K562 (cell line): ENCODE data around the gene TMIGD3. TPM values are rescaled to one million over a fixed set of nuclear protein-coding genes. Genes with fewer than 3 reads are reported as not detected.
A peak's percentile ranks its signal among the peaks of the same experiment; 100 is the strongest.

Experiments used
- MAZ ChIP-seq, 2 experiments: fragments of 450-650 bp in 1 of 2; sonication (generic) in 1 of 2; formaldehyde crosslinking; IDR thresholded peaks in 1 of 2; conservative IDR thresholded peaks in 1 of 2; 2 replicates each; pipeline versions ENCODE4 v1.4.0 to v1.5.0; 2020; ENCODE audit warnings: mild to moderate bottlenecking in 1 of 2, missing genetic modification reagents in 1 of 2
- MEIS2 ChIP-seq: fragments of 450-650 bp; IDR thresholded peaks from 2 replicates; pipeline ENCODE4 v1.6.1; 2014; ENCODE audit warnings: mild to moderate bottlenecking; ENCODE audit not compliant: partially characterized antibody
- ZNF644 ChIP-seq: fragments of 200-800 bp; sonication (Bioruptor generic); IDR thresholded peaks from 2 replicates; pipeline ENCODE4 v1.6.1; 2016; ENCODE audit warnings: low read depth, missing genetic modification characterization, missing compliant biosample characterization
- ZNF707 ChIP-seq: fragments of 250-450 bp; sonication (Bioruptor Pico); conservative IDR thresholded peaks from 2 replicates; pipeline ENCODE4 v1.8.0; 2022; ENCODE audit warnings: inconsistent platforms, mild to moderate bottlenecking, moderate library complexity
- polyA plus RNA-seq, 8 experiments: library from polyadenylated mRNA; depleted of rRNA in 4 of 8; stranded (reverse) in 5 of 8; unstranded in 3 of 8; fragments of >200 nt; fragmentation: Nextera tagmentation in 2 of 8; fragmentation: Illumina TruSeq in 1 of 8; extraction: Ambion mirVana in 2 of 8; extraction: Trizol in 1 of 8; gene quantifications; 2 replicates each; pipeline versions ENCODE4 v1.2.1 to v1.2.3, GENCODE V29; 2011 to 2014; ENCODE audit warnings: inconsistent platforms in 1 of 8, missing spikeins in 1 of 8
- total RNA-seq, 7 experiments: library from RNA; depleted of rRNA in 6 of 7; stranded (reverse); fragments of >200 nt in 6 of 7; fragmentation: Illumina TruSeq in 2 of 7; extraction: Trizol in 2 of 7; gene quantifications; 2 replicates each; pipeline versions ENCODE4 v1.2.1 to v1.2.3, GENCODE V29; 2011 to 2021; ENCODE audit warnings: low replicate concordance in 1 of 7
- TF ChIP-seq, protein P1 (sequence below), 3 experiments: IDR thresholded peaks in 2 of 3; conservative IDR thresholded peaks in 1 of 3; 2 replicates each; pipeline ENCODE4 v1.5.1; 2011 to 2012; ENCODE audit warnings: low read length in 3 of 3, mild to moderate bottlenecking in 3 of 3, control low read depth in 2 of 3, improper control_type of control experiment in 1 of 3, inconsistent platforms in 1 of 3, low read depth in 1 of 3, mixed read lengths in 1 of 3, moderate library complexity in 1 of 3; ENCODE audit not compliant: insufficient read depth in 2 of 3
- TF ChIP-seq, protein P2 (sequence below): fragments of 250-450 bp; sonication (Bioruptor Pico); IDR thresholded peaks from 2 replicates; pipeline ENCODE4 v1.5.0; 2020; ENCODE audit warnings: mild to moderate bottlenecking
- TF ChIP-seq, protein P3 (sequence below): fragments of 200-800 bp; sonication (Bioruptor generic); IDR thresholded peaks from 2 replicates; pipeline ENCODE4 v1.6.1; 2017; ENCODE audit warnings: missing genetic modification characterization, missing compliant biosample characterization
- TF ChIP-seq, protein P4 (sequence below): fragments of 450-650 bp; formaldehyde crosslinking; conservative IDR thresholded peaks from 2 replicates; pipeline ENCODE4 v1.4.0; 2022; ENCODE audit warnings: mild to moderate bottlenecking, missing genetic modification characterization
- TF ChIP-seq, protein P5 (sequence below): sonication (generic); formaldehyde crosslinking; IDR thresholded peaks from 2 replicates; pipeline ENCODE4 v1.8.0; 2022; ENCODE audit warnings: missing genetic modification reagents, mild to moderate bottlenecking, borderline replicate concordance

TMIGD3 gene
- total and polyA plus RNA-seq, 9 of the 15 experiments (the other 6 are each of a cell fraction or from before 2014, with no cell fraction given), result 0.11 to 0.13 (median 0.11) TPM; not detected in 6

DNA sequence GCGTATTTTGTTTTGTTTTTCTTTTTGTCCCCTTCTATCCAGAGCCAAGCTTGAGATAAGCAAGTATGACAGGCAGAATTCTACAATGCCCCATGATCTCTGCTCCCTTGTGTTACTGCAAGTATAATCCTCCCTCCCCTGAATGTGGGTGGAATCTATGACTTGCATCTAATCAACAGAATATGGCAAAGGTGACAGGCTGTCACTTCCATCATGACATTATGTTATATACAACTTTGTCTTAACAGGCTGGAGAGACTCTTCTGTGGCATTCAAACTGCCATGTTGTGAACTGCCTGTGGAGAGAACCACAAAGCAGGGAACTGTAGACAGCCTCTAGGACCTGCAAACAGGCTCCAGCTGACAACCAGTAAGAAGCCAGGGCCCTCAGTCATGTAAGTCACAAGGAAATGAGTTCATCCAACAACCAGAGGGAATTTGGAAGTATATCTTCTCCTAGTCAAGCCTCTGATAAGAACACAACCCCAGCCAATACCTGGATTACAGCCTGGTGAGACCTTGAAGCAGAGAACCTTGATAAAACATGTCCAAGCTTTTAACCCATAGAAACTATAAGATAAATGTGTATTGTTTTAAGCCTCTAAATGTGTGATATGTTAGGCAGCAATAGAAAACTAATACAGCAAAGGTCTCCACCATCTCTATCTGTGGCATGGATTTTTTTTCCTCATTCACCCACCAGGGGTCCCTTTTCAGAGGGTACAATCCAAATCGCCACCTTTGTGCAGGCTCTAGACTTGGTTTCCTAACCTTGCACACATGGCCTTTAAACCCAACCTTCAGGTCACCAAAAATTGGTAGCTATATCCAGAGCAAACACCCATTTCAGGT, 35.3 kb downstream of the TMIGD3 start (continued):
- TF ChIP-seq ZNF644 (tag) (0 out of 2 replicates have a peak, but pooled peaks have one; percentile 26), ZNF707 (no peak), MEIS2 (peak; percentile 80), MAZ (CRISPR knock-in tag; conservative IDR thresholded peaks at IDR 0.05 in 1 of 2, IDR thresholded peaks at IDR 0.05 in 1 of 2) (peak in 1 of 2 experiments; percentile 67; a peak in 2 of 4 replicates)
- TF ChIP-seq, protein P1, sequence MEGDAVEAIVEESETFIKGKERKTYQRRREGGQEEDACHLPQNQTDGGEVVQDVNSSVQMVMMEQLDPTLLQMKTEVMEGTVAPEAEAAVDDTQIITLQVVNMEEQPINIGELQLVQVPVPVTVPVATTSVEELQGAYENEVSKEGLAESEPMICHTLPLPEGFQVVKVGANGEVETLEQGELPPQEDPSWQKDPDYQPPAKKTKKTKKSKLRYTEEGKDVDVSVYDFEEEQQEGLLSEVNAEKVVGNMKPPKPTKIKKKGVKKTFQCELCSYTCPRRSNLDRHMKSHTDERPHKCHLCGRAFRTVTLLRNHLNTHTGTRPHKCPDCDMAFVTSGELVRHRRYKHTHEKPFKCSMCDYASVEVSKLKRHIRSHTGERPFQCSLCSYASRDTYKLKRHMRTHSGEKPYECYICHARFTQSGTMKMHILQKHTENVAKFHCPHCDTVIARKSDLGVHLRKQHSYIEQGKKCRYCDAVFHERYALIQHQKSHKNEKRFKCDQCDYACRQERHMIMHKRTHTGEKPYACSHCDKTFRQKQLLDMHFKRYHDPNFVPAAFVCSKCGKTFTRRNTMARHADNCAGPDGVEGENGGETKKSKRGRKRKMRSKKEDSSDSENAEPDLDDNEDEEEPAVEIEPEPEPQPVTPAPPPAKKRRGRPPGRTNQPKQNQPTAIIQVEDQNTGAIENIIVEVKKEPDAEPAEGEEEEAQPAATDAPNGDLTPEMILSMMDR (IDR thresholded peaks at IDR 0.05 in 2 of 3, conservative IDR thresholded peaks at IDR 0.05 in 1 of 3; ENCODE audit: insufficient read depth in 2 of 3, low read depth in 1 of 3, low read length in 3 of 3), result 0 out of 6 replicates have a peak, but pooled peaks of 1 of the 3 experiments have one; percentile 14
- TF ChIP-seq, protein P2, sequence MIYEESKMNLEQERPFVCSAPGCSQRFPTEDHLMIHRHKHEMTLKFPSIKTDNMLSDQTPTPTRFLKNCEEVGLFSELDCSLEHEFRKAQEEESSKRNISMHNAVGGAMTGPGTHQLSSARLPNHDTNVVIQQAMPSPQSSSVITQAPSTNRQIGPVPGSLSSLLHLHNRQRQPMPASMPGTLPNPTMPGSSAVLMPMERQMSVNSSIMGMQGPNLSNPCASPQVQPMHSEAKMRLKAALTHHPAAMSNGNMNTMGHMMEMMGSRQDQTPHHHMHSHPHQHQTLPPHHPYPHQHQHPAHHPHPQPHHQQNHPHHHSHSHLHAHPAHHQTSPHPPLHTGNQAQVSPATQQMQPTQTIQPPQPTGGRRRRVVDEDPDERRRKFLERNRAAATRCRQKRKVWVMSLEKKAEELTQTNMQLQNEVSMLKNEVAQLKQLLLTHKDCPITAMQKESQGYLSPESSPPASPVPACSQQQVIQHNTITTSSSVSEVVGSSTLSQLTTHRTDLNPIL (CRISPR knock-in tag), result 0 out of 2 replicates have a peak, but pooled peaks have one; percentile 21
- TF ChIP-seq, protein P3, sequence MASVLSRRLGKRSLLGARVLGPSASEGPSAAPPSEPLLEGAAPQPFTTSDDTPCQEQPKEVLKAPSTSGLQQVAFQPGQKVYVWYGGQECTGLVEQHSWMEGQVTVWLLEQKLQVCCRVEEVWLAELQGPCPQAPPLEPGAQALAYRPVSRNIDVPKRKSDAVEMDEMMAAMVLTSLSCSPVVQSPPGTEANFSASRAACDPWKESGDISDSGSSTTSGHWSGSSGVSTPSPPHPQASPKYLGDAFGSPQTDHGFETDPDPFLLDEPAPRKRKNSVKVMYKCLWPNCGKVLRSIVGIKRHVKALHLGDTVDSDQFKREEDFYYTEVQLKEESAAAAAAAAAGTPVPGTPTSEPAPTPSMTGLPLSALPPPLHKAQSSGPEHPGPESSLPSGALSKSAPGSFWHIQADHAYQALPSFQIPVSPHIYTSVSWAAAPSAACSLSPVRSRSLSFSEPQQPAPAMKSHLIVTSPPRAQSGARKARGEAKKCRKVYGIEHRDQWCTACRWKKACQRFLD (CRISPR knock-in tag), result 0 out of 2 replicates have a peak, but pooled peaks have one; percentile 17
- TF ChIP-seq, protein P4, sequence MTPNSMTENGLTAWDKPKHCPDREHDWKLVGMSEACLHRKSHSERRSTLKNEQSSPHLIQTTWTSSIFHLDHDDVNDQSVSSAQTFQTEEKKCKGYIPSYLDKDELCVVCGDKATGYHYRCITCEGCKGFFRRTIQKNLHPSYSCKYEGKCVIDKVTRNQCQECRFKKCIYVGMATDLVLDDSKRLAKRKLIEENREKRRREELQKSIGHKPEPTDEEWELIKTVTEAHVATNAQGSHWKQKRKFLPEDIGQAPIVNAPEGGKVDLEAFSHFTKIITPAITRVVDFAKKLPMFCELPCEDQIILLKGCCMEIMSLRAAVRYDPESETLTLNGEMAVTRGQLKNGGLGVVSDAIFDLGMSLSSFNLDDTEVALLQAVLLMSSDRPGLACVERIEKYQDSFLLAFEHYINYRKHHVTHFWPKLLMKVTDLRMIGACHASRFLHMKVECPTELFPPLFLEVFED, result no peak
- TF ChIP-seq, protein P5, sequence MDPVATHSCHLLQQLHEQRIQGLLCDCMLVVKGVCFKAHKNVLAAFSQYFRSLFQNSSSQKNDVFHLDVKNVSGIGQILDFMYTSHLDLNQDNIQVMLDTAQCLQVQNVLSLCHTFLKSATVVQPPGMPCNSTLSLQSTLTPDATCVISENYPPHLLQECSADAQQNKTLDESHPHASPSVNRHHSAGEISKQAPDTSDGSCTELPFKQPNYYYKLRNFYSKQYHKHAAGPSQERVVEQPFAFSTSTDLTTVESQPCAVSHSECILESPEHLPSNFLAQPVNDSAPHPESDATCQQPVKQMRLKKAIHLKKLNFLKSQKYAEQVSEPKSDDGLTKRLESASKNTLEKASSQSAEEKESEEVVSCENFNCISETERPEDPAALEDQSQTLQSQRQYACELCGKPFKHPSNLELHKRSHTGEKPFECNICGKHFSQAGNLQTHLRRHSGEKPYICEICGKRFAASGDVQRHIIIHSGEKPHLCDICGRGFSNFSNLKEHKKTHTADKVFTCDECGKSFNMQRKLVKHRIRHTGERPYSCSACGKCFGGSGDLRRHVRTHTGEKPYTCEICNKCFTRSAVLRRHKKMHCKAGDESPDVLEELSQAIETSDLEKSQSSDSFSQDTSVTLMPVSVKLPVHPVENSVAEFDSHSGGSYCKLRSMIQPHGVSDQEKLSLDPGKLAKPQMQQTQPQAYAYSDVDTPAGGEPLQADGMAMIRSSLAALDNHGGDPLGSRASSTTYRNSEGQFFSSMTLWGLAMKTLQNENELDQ (CRISPR knock-in tag), result no peak
- TF ChIP-seq, all 486 proteins: peak for 39
